Neuronal stem cell (in vitro differentiated cells): Measurements from ENCODE around the gene FBXL13.

ENCODE experiments used
- DNase-seq: peaks from one replicate; pipeline ENCODE4 v3.0.0-alpha.2; 2013; ENCODE audit warnings: low spot score
- H2AFZ ChIP-seq: one replicate; pipeline ENCODE4 v1.6.1; 2013; ENCODE audit warnings: mild to moderate bottlenecking, low read length, inconsistent platforms
- H2AK5ac ChIP-seq: 2 replicates; pipeline ENCODE4 v1.6.1; 2013; ENCODE audit warnings: low read depth, mild to moderate bottlenecking, inconsistent platforms, low read length, moderate library complexity, mixed read lengths
- H2BK120ac ChIP-seq: 2 replicates; pipeline ENCODE4 v1.6.1; 2013; ENCODE audit warnings: low read depth, mild to moderate bottlenecking, inconsistent platforms, low read length, moderate library complexity, mixed read lengths
- H2BK12ac ChIP-seq: one replicate; pipeline ENCODE4 v1.6.1; 2013; ENCODE audit warnings: low read length, inconsistent platforms
- H2BK15ac ChIP-seq: 2 replicates; pipeline ENCODE4 v1.6.1; 2013; ENCODE audit warnings: mild to moderate bottlenecking, low read length, inconsistent platforms, mixed read lengths
- H2BK5ac ChIP-seq: one replicate; pipeline ENCODE4 v1.6.1; 2013; ENCODE audit warnings: inconsistent platforms, mild to moderate bottlenecking, low read length, moderate library complexity
- H3K14ac ChIP-seq: one replicate; pipeline ENCODE4 v1.6.1; 2013; ENCODE audit warnings: low read length, inconsistent platforms
- H3K18ac ChIP-seq: 2 replicates; pipeline ENCODE4 v1.6.1; 2013; ENCODE audit warnings: low read length, inconsistent platforms
- H3K23ac ChIP-seq: 2 replicates; pipeline ENCODE4 v1.6.1; 2013; ENCODE audit warnings: low read depth, mild to moderate bottlenecking, mixed read lengths, low read length, inconsistent platforms; ENCODE audit not compliant: poor library complexity
- H3K27ac ChIP-seq: replicated peaks from 3 replicates; pipeline ENCODE4 v1.5.1; 2013; ENCODE audit warnings: low read length, inconsistent platforms
- H3K27me3 ChIP-seq, 3 experiments: 2 replicates each; pipeline ENCODE4 v1.6.1; 2013; ENCODE audit warnings: low read length in 3 of 3, mild to moderate bottlenecking in 2 of 3, inconsistent platforms in 1 of 3, low read depth in 1 of 3, mixed read lengths in 1 of 3, moderate library complexity in 1 of 3; ENCODE audit not compliant: control insufficient read depth in 3 of 3, insufficient read depth in 3 of 3
- H3K36me3 ChIP-seq, 2 donors: replicated peaks in 1 of 2; 2 replicates each; pipeline ENCODE4 v1.6.1; 2013; ENCODE audit warnings: low read length in 2 of 2; ENCODE audit not compliant: control insufficient read depth in 2 of 2, insufficient read depth in 2 of 2
- H3K4ac ChIP-seq: 2 replicates; pipeline ENCODE4 v1.6.1; 2013; ENCODE audit warnings: inconsistent platforms, mild to moderate bottlenecking, low read length, moderate library complexity
- H3K4me1 ChIP-seq, 2 donors: 1 replicate in 1 of 2; 2 replicates in 1 of 2; pipeline ENCODE4 v1.6.1; 2013; ENCODE audit warnings: low read length in 2 of 2, low read depth in 1 of 2; ENCODE audit not compliant: control insufficient read depth in 2 of 2, insufficient read depth in 1 of 2
- H3K4me2 ChIP-seq: one replicate; pipeline ENCODE4 v1.6.1; 2013; ENCODE audit warnings: mild to moderate bottlenecking, low read length, inconsistent platforms; ENCODE audit not compliant: insufficient read depth, poor library complexity, severe bottlenecking
- H3K4me3 ChIP-seq, 2 donors: 2 replicates each; pipeline ENCODE4 v1.5.1; 2013; ENCODE audit warnings: low read length in 2 of 2, mild to moderate bottlenecking in 2 of 2, inconsistent platforms in 1 of 2, moderate library complexity in 1 of 2
- H3K79me1 ChIP-seq: one replicate; pipeline ENCODE4 v1.6.1; 2013; ENCODE audit warnings: low read depth, mild to moderate bottlenecking, inconsistent platforms, low read length, moderate library complexity
- H3K9ac ChIP-seq: one replicate; pipeline ENCODE4 v1.6.1; 2013; ENCODE audit warnings: mild to moderate bottlenecking, low read depth, low read length, inconsistent platforms; ENCODE audit not compliant: poor library complexity
- H3K9me3 ChIP-seq, 2 donors: replicated peaks in 1 of 2; 2 replicates each; pipeline versions ENCODE3 to v1.6.1; 2013; ENCODE audit warnings: low read length in 2 of 2, mild to moderate bottlenecking in 2 of 2, inconsistent platforms in 1 of 2, low read depth in 1 of 2, mixed read lengths in 1 of 2, moderate library complexity in 1 of 2; ENCODE audit not compliant: control insufficient read depth in 2 of 2, insufficient read depth in 1 of 2
- H4K8ac ChIP-seq: one replicate; pipeline ENCODE4 v1.6.1; 2013; ENCODE audit warnings: low read depth, mild to moderate bottlenecking, inconsistent platforms, low read length, moderate library complexity
- H4K91ac ChIP-seq: one replicate; pipeline ENCODE4 v1.6.1; 2013; ENCODE audit warnings: low read length, low read depth, mild to moderate bottlenecking, inconsistent platforms; ENCODE audit not compliant: poor library complexity
- WGBS, 2 donors: extraction: QIAGEN DNeasy Blood & Tissue Kit; methylation state at CpG; one replicate each; pipeline ENCODE4 v1.1.7; 2013; ENCODE audit warnings: missing lambda C conversion rate in 2 of 2, mixed read lengths in 1 of 2; ENCODE audit not compliant: insufficient read length in 2 of 2, insufficient replicate concordance in 1 of 2; ENCODE audit errors: extremely low coverage in 2 of 2; 5-methylcytosine and 5-hydroxymethylcytosine counted together

FBXL13 gene

DNA sequence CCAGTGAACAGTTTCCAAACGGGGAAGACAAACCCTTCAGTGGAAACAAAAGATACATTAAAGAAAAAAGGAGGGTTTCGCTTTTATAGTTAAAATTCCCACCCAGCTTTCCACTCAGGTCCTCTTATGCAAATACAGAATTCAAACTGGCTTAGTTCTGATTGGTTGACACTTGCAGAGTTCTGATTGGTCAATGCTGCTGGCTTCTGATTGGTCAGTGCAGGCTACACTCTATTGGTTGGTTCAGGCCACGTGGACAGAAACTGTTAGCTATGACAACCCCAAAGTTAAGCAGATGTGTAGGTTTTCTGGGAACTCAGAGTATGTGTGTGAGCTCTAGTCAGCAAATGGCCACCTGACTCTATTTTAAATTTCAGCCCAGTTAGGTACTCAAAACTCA is 80.0 kb downstream of the FBXL13 start:
- Histone ChIP-seq H3K36me3 (no peaks in the 10 kb centered on the region), H4K91ac (no peak overlapping the region), H4K8ac (no peak overlapping the region), H3K4me2 (no peak overlapping the region), H2BK5ac (no peak overlapping the region), H2BK120ac (no peak overlapping the region), H3K9ac (no peak overlapping the region), H3K4me1 (no peaks in the 10 kb centered on the region), H2AK5ac (no peak overlapping the region), H3K4ac (no peak overlapping the region), H2BK12ac (no peak overlapping the region), H3K9me3 (no peaks in the 10 kb centered on the region), H3K27me3 (no peaks in the 10 kb centered on the region), H3K14ac (no peak overlapping the region), H3K4me3 (no peak overlapping the region), H2BK15ac (no peak overlapping the region), H3K27ac (no peak overlapping the region), H2AFZ (no peak overlapping the region), H3K23ac (no peak overlapping the region), H3K79me1 (no peaks in the 10 kb centered on the region), H3K18ac (no peak overlapping the region)
- no CpG with 5 or more reads among the region's 3 CpGs for whole genome bisulfite sequencing, 2 donors
- DNase-seq, result no peak

DNA sequence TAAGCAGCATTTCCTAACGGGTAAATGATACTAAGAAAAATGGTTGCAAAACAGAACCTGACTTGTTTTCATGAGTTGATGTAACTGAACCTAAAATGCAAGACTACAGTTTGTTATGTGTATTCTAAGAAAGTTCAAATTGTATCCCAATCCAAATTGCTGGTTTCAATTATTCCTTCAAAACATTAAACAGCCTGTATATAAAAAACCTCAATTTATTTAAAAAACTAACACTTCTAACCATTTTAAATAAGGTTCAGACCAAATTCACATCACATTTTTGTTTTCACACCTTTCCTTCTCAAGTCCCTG is 80.9 kb downstream of the FBXL13 start:
- Histone ChIP-seq H4K8ac (no peak overlapping the region), H3K14ac (no peak overlapping the region), H3K4me2 (no peak overlapping the region), H3K27ac (no peak overlapping the region), H2BK120ac (no peak overlapping the region), H3K9me3 (no peaks in the 10 kb centered on the region), H2AK5ac (no peak overlapping the region), H3K4me3 (no peak overlapping the region), H3K23ac (no peak overlapping the region), H3K27me3 (no peaks in the 10 kb centered on the region), H3K36me3 (no peaks in the 10 kb centered on the region), H3K9ac (no peak overlapping the region), H3K79me1 (no peaks in the 10 kb centered on the region), H3K4me1 (no peaks in the 10 kb centered on the region), H4K91ac (no peak overlapping the region), H2BK15ac (no peak overlapping the region), H3K18ac (no peak overlapping the region), H2BK5ac (no peak overlapping the region), H3K4ac (no peak overlapping the region), H2AFZ (no peak overlapping the region), H2BK12ac (no peak overlapping the region)
- whole genome bisulfite sequencing, 2 donors, result no CpG with 5 or more reads among the region's 1 CpG
- no peak for DNase-seq

DNA sequence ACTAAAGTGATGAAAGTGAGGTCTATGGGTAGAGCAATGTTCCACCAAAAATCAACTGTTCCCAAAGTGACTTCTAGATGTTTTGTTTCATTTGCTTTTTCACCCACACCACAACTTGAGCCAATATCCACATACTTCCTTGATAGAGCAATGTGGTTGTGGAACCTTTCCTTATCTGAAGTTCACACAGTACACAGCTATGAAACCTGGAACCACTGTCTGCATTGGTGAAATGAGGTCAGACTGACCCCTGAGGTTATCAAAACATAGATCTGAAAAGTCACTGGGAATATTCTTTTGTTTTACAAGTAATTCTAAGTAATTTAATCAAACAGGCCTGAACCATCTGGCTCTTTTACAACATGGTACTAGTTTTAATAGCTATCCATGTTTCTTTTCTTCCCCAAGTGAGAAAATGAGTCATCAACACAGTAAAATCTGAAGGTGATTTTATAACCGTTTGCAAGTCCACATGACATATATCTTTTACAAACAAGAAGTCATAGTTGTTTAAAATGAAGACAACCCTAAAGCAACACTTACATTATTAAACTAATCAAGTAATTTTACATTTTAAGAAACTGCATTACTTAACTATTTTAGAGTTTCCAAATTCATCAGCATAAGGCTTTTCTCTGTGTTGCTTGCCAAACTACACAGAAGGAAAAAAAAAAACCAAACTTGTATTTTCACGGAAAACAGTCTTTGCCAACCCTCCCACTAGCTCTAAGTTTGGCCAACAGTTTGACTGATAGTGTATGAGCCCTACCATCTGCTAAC is 81.5 kb downstream of the FBXL13 start:
- Histone ChIP-seq H4K8ac (no peak overlapping the region), H2BK5ac (no peak overlapping the region), H3K36me3 (no peaks in the 10 kb centered on the region), H3K9me3 (no peaks in the 10 kb centered on the region), H3K4me3 (no peak overlapping the region), H3K4ac (no peak overlapping the region), H2AK5ac (no peak overlapping the region), H3K27me3 (no peaks in the 10 kb centered on the region), H2AFZ (no peak overlapping the region), H2BK120ac (no peak overlapping the region), H3K4me2 (no peak overlapping the region), H2BK15ac (no peak overlapping the region), H3K23ac (no peak overlapping the region), H3K79me1 (no peaks in the 10 kb centered on the region), H3K9ac (no peak overlapping the region), H3K14ac (no peak overlapping the region), H3K27ac (no peak overlapping the region), H3K18ac (no peak overlapping the region), H3K4me1 (no peaks in the 10 kb centered on the region), H4K91ac (no peak overlapping the region), H2BK12ac (no peak overlapping the region)
- WGBS, 2 donors, result no CpG with 5 or more reads among the region's 2 CpGs
- no peak for DNase-seq

DNA sequence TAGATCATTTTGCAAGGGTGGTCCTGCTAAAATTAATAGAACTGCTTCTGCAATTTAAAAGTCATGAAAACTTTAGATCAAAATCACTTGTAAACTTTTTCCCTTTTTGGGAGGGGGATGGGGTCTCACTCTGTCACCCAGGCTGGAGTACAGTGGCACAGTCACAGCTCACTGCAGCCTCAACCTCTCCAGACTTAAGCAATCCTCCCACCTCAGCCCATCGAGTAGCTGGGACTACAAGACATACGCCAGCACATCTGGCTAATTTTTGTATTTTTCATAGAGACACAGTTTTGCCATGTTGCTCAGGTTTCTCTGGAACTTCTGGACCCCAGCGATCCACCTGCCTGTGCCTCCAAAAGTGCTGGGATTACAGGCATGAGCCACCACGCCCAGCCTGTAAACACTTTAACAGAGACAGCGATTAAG is 82.1 kb downstream of the FBXL13 start:
- Histone ChIP-seq H3K14ac (no peak overlapping the region), H3K18ac (no peak overlapping the region), H2BK12ac (no peak overlapping the region), H4K91ac (no peak overlapping the region), H3K27me3 (no peaks in the 10 kb centered on the region), H3K79me1 (no peaks in the 10 kb centered on the region), H2AFZ (no peak overlapping the region), H3K27ac (no peak overlapping the region), H3K4me1 (no peaks in the 10 kb centered on the region), H2BK120ac (no peak overlapping the region), H3K9ac (no peak overlapping the region), H3K4ac (no peak overlapping the region), H4K8ac (no peak overlapping the region), H3K23ac (no peak overlapping the region), H3K36me3 (no peaks in the 10 kb centered on the region), H2BK15ac (no peak overlapping the region), H2BK5ac (no peak overlapping the region), H3K4me3 (no peak overlapping the region), H3K9me3 (no peaks in the 10 kb centered on the region), H3K4me2 (no peak overlapping the region), H2AK5ac (no peak overlapping the region)
- WGBS, 2 donors, result no CpG with 5 or more reads among the region's 5 CpGs
- no peak for DNase-seq
